ENCODE data around the gene FAM168B.

- TF ChIP-seq CTCF (optimal IDR thresholded peaks at IDR 0.05 in 1 of 3, IDR thresholded peaks at IDR 0.05 in 1 of 3, conservative IDR thresholded peaks at IDR 0.05 in 1 of 3; ENCODE audit: extremely low read depth in 1 of 3, insufficient read depth in 2 of 3, low read length in 3 of 3), result no peak
- no peak for TF ChIP-seq EZH2 (IDR thresholded peaks at IDR 0.05; ENCODE audit: low read length)
Observed at GRCh38 chr2:131031875-131032274, 61.4 kb downstream of the FAM168B start.

All from keratinocyte (primary cell).